EL (cell line): Measurements from ENCODE around the gene SH3D21.

Source experiments
- DNase-seq: peaks from one replicate; pipeline ENCODE4 v3.0.0-alpha.2; 2016

SH3D21 gene

GRCh38 chr1:36306210-36306901, at the start of gene SH3D21:
Gene SH3D21 (plus strand): TSS chr1:36306368. CDS start chr1:36306421, 53 bp downstream.
- DNase-seq: peak; percentile 39

DNA sequence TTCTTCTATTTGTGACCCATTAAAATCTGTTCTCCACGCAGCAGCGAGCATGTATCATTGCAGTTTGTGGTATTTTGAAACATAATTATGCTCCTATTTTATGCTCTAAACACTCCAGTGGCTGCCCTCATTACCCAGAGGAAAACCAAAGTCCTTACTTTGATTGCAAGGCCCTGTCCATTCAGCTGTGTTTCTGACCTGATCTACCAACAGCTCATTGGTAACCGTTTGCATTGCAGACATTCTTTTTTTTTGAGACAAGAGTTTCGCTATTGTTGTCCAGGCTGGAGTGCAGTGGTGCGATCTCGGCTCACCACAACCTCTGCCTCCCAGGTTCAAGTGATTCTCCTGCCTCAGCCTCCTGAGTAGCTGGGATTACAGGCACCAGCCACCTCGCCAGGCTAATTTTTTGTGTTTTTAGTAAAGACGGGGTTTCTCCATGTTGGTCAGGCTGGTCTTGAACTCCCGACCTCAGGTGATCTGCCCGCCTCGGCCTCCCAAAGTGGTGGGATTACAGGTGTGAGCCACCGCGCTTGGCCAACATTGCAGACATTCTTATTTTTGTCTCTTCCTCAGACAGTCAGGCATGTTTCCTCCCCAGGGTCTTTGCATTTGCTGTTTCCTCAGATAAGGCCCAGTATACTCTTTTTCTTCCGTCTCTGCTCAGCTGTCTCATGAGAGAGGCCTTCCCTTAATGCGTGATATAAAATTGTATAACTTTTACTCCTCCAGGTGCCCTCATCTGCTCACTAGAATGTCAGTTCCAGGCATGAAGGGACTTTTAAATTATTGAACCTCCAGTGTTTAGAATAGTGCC, 49.4 kb upstream of the SH3D21 start:
- no peak for DNase-seq

GRCh38 chr1:36257375-36257767, 48.8 kb upstream of the SH3D21 start:
- no peak for DNase-seq

DNA sequence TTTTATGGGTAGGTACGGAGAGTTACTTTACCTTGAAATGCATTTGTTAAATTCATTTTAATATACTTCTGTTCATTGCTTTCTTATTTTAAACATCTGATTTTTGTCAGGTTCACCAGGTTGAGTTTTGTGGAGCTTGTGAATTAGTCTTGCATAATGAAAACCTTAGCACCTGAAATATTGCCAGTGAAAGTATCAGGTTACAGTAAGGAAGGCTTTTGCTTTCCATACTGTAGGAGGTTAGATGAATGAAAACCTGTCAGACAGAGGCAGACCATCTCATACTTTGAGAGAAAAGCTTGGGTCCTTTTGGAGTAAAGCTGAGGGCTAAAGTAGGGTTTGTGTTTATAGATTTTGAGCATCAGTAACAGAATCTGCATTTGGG, 47.2 kb upstream of the SH3D21 start:
- DNase-seq: no peak

DNA sequence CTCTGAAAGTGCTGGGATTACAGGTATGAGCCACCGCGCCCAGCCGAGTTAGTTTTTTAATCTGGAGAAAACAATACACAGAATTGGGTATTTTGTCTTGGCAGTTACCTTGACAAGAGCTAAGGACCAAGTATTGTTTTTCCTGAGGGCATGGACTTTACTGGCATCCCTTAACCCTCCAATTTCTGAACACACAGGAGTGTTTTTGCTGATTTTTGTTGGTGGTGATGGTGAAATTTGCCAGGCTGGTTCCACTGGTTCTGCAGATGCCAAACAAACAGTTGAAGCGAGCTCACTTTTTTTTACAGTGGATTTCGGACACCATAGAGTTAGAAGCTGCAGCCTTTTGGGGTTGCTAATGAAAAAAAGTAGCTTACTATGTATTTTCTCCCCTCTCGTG, 37.2 kb upstream of the SH3D21 start:
- DNase-seq: no peak

DNA sequence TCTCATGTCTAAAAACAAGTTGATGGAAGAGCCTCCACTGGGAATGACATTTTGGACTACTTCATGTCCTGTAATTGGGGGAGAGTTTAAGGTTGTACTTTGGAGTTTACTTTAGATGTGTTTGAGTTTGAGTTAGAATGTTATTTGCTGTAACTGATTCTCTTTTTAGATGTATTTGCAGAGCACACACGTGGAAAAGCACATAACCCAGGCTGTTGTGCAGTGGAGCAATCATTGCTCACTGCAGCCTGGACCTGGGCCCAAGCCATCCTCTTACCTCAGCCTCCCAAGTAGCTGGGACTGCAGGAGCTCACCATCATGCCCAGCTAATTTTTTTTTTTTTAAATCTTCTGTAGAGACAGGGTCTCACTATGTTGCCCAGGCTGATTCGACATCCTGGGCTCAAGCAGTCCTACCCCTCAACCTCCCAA, 36.7 kb upstream of the SH3D21 start:
- no peak for DNase-seq

DNA sequence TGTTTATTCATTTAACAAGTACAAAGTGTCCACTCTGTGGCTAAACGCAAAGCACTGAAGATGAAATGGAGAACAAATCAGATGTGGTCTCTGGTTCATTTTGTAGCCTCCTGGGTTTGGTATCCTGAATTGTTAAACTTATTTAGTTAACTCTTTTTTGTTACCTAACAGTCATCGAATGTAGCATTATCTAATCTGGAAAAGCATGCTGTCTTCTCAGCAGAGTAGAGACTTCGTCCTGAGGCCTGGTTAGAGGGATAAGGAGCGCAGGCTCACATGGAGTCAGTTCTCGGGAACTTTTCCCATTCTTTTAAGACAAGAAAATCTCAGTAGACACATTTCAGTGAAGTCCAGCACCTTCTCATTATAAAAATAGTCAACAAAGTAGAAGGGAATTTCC, 33.1 kb upstream of the SH3D21 start:
- no peak for DNase-seq

DNA sequence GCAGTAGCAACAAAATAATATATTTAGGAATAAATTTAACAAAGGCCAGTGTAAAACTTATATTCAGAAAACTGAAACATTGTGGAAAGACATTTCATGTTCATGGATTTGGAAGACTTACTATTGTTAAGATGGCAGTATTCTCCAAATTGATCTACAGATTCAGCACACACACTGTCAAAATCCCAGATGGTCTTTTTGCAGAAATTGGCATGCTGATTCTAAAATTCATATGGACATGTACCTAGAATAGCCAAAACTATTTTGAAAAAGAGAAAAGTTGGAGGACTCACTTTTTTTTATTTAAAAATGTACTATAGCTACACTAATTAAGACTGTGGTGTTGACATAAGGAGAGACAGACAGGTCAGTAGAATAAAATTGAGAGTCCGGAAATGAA, 32.0 kb upstream of the SH3D21 start:
- no peak for DNase-seq

GRCh38 chr1:36276688-36277087, 29.5 kb upstream of the SH3D21 start:
- no peak for DNase-seq

DNA sequence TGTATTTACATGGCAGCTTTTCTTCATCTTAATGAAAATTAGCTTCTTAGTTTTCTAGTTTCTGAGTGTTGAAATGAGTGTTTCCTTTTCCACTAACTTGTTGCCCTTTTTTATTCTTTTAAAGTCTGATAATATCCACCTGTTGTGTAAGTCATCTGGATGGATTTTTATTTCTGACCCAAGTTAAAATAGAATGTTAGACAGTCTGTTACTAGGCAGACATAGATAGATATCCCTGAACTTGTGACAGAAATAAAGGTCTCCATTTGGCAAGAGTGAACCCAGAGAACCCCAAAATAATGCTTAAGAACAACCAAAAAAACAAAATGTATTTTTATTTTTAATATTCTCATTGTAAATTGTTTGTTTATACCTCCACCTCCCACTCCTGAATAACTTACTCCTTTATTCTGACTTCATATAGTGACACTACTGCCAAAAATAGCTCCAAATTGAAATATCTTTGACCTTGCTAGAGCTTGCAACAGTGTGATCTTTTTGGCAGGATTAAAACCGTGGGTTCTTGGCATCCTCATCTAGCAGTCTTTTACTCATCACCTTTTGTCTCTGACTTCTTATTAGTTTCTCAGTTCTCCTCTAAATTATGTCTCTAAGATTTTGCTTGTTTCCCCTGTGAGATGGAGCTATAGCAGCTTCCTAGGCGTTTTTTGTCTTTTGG, 26.9 kb upstream of the SH3D21 start:
- no peak for DNase-seq

- no peak for DNase-seq
Observed at GRCh38 chr1:36279789-36280296, 26.3 kb upstream of the SH3D21 start.

GRCh38 chr1:36284061-36284460, 22.1 kb upstream of the SH3D21 start:
- no peak for DNase-seq

GRCh38 chr1:36284517-36284916, 21.7 kb upstream of the SH3D21 start:
- DNase-seq: no peak

GRCh38 chr1:36285443-36286101, 20.6 kb upstream of the SH3D21 start:
- DNase-seq: peak; percentile 83

DNA sequence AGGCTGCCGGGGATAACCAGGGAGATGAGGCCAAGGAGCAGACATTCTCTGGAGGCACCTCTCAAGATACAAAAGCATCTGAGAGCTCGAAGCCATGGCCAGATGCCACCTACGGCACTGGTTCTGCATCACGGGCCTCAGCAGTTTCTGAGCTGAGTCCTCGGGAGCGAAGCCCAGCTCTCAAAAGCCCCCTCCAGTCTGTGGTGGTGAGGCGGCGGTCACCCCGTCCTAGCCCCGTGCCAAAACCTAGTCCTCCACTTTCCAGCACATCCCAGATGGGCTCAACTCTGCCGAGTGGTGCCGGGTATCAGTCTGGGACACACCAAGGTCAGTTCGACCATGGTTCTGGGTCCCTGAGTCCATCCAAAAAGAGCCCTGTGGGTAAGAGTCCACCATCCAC, 19.4 kb upstream of the SH3D21 start:
- no peak for DNase-seq

DNA sequence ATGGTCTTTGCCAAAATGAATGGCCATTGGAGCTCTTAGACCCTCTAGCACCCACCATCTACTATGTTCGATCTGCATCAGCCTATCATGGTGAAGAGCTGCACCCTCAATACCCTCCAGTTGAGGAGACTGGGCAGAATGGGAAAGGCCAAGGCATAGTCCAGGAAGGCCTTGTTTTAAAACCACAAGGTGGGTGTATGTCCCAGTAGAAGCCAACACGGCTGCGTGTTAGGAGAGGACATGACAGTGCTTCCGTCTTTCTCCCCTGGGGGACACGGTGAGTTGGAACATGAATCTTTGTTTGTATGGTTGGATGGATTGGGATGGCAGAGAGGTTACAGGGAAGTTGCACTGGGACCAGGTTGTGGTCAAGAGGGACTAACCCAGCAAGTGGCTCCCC, 18.6 kb upstream of the SH3D21 start:
- no peak for DNase-seq

DNA sequence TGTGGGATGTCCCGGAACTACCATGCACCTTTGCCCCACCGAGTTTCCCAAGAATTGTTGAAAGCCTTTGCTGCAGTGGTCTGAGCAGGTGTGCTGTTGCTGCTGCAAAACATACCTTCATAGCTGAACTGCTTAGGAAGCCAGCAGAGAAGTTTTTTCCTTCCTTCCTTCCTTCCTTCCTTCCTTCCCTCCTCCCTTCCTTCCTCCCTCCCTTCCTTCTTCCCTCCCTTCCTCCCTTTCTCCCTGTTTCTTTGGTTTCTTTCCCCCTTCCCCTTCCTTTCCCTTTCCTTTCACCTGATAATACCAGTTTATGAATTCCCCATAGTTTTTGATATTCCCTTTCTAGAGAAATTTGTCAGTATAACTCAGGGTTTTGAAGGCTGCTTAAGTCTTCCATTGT, 10.8 kb upstream of the SH3D21 start:
- DNase-seq: no peak

DNA sequence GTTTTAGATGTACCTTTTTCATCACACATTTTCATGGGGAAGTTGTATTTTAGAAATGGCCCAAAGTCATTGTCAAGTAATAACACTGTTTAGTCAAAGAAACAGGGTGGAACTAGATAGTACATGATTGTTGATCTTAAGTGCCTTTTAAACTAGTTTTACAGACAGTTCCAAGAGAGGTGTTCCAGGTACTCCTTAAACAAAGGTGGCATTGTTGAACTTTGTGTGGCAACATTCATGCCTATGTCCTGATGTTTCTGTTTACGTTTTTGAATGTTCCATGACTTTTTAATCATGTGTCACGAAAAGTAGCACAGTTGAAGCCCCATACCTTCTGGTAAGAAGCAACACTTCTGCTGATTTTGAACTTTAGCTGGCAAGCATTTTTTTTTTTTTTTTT, 9.1 kb upstream of the SH3D21 start:
- no peak for DNase-seq

DNA sequence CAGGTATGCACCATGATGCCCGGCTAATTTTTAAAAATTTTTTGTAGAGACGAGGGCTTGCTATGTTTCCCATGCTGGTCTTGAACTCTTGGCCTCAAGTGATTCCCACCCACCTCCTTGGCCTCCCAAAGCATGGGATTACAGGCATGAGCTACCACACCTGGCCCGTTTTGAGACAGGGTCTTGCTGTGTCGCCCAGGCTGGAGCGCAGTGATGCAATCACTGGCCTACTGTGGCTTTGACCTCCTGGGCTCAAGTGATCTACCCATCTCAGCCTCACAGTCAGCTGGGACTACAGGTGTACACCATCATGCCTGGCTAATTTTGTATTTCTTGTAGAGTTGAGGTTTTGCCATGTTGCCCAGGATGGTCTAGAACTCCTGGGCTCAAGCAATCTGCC, 7.5 kb upstream of the SH3D21 start:
- no peak for DNase-seq

DNA sequence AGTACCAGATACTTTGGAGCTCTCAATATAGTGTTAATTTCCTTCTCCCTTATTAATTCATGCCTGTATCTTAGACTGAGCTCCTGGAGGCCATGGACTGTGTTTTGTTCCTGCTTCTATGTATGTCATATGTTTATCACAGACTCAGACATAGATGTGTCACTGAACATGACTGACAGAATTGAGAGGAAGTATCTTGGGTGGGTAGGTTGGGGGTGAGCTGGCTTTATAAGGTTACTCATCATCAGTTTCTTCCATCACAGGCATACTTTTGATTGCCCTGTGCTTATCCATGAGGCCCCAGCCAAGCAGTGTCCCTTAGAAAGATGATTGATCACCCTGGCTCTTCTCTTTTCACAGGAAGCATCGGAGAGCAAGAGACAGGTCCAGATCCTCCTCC, 5.6 kb upstream of the SH3D21 start:
- DNase-seq: peak; percentile 30

DNA sequence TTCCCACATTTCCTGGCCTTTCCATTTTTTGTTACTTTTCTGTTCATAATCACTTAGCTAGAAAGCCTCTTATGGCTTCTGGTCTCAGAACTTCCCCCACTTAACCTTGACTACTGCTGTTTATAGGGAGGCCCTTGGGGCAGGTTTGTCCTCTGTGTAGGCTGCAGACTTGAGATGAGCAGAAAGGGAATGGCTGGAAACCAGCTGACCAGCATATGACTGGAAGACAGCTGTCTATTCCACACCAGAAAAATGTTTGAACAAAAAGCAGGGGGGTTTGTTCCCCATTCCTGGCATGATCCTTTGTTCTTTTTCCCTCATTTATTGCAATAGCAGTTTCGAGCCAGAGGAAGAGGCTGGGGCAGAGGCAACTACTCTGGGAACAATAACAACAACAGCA, 4.9 kb upstream of the SH3D21 start:
- DNase-seq: no peak

- no peak for DNase-seq
Observed at GRCh38 chr1:36303244-36303643, 2.9 kb upstream of the SH3D21 start.

- no peak for DNase-seq
Observed at GRCh38 chr1:36303650-36304360, 2.4 kb upstream of the SH3D21 start.
